Spinal cord (tissue), 10 donors: ENCODE results near the gene USP10. TPM values are rescaled to one million over a fixed set of nuclear protein-coding genes. Genes with fewer than 3 reads are reported as not detected.

Experiments
- DNase-seq, 6 donors: peaks; one replicate each; pipeline versions ENCODE4 v3.0.0 to v3.0.0-alpha.2; 2013 to 2015; ENCODE audit warnings: low spot score in 6 of 6, low read depth in 4 of 6
- H3K27ac ChIP-seq: one replicate; pipeline ENCODE4 v1.5.1; 2013; ENCODE audit warnings: low read depth, low read length, control low read depth
- H3K27me3 ChIP-seq: one replicate; pipeline ENCODE4 v1.6.1; 2013; ENCODE audit warnings: low read length; ENCODE audit not compliant: control insufficient read depth, insufficient read depth
- H3K36me3 ChIP-seq: one replicate; pipeline ENCODE4 v1.6.1; 2013; ENCODE audit warnings: low read length; ENCODE audit not compliant: control insufficient read depth, insufficient read depth
- H3K4me1 ChIP-seq: one replicate; pipeline ENCODE4 v1.6.1; 2013; ENCODE audit warnings: low read length; ENCODE audit not compliant: control insufficient read depth, insufficient read depth
- H3K4me3 ChIP-seq: one replicate; pipeline ENCODE4 v1.5.1; 2013; ENCODE audit warnings: low read depth, low read length, control low read depth
- H3K9me3 ChIP-seq: one replicate; pipeline ENCODE4 v1.6.1; 2013; ENCODE audit warnings: low read length; ENCODE audit not compliant: control insufficient read depth, insufficient read depth
- WGBS: methylation state at CpG from one replicate; pipeline ENCODE4 v1.1.5; 2013; ENCODE audit warnings: missing lambda C conversion rate; ENCODE audit not compliant: insufficient coverage; 5-methylcytosine and 5-hydroxymethylcytosine counted together
- polyA plus RNA-seq, 2 donors: library from polyadenylated mRNA; unstranded; fragments of 120-200 nt; gene quantifications; one replicate each; pipeline ENCODE4 v1.2.1, GENCODE V29; 2013; ENCODE audit not compliant: insufficient read length in 2 of 2
- total RNA-seq, 2 donors: library from RNA; depleted of rRNA in 1 of 2; stranded (reverse); fragments of 120-200 nt in 1 of 2; fragments of >200 nt in 1 of 2; gene quantifications; one replicate each; pipeline versions ENCODE4 v1.2.3 to v1.2.4, GENCODE V29; 2013 to 2014
- donor health status: healthy.

Gene USP10
- total and polyA plus RNA-seq, 4 donors = 41.5 to 108 (median 70.2) TPM

DNA sequence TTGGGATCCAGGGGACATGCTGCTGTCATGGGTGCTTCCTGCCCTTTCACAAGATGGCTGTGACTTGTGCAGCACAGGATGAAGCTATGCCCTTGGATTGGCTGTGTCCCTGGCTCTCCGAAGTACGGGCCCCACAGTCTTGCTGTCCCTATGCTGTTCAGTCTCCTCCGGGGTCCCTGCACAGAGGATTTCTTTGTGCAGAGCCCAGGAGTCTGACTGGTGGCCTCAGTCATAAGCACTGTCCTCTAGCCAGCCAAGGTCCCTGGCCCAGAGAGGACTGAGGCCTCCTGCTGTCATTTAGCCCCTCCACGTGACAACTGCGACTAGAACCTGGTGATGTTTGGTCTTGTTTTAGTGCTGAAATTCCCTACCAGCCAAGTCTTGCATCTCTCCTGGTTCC, 77.6 kb downstream of the USP10 start:
- Histone ChIP-seq H3K4me3 (no peak overlapping the region), H3K4me1 (peaks cover 6% of the 10 kb centered on the region), H3K36me3 (peaks cover 58% of the 10 kb centered on the region), H3K27me3 (no peaks in the 10 kb centered on the region), H3K9me3 (no peaks in the 10 kb centered on the region), H3K27ac (no peak overlapping the region)
- WGBS = 68% methylated on average over 3 of the region's 5 CpGs
- DNase-seq = no peak

- no peak for DNase-seq
- Histone ChIP-seq H3K4me1 (peaks cover 6% of the 10 kb centered on the region), H3K27me3 (no peaks in the 10 kb centered on the region), H3K36me3 (peaks cover 51% of the 10 kb centered on the region), H3K4me3 (no peak overlapping the region), H3K9me3 (no peaks in the 10 kb centered on the region), H3K27ac (no peak overlapping the region)
- WGBS = 98% methylated on average over 14 of the region's 18 CpGs
These were observed 78.9 kb downstream of the USP10 start for GRCh38 chr16:84778720-84779119.

- Histone ChIP-seq H3K9me3 (no peaks in the 10 kb centered on the region), H3K27ac (no peak overlapping the region), H3K4me1 (peaks cover 6% of the 10 kb centered on the region), H3K4me3 (no peak overlapping the region), H3K27me3 (no peaks in the 10 kb centered on the region), H3K36me3 (peaks cover 39% of the 10 kb centered on the region)
- 96% methylated on average over 8 of the region's 11 CpGs for WGBS
- DNase-seq = no peak
These were observed 80.3 kb downstream of the USP10 start for GRCh38 chr16:84780063-84780462.

DNA sequence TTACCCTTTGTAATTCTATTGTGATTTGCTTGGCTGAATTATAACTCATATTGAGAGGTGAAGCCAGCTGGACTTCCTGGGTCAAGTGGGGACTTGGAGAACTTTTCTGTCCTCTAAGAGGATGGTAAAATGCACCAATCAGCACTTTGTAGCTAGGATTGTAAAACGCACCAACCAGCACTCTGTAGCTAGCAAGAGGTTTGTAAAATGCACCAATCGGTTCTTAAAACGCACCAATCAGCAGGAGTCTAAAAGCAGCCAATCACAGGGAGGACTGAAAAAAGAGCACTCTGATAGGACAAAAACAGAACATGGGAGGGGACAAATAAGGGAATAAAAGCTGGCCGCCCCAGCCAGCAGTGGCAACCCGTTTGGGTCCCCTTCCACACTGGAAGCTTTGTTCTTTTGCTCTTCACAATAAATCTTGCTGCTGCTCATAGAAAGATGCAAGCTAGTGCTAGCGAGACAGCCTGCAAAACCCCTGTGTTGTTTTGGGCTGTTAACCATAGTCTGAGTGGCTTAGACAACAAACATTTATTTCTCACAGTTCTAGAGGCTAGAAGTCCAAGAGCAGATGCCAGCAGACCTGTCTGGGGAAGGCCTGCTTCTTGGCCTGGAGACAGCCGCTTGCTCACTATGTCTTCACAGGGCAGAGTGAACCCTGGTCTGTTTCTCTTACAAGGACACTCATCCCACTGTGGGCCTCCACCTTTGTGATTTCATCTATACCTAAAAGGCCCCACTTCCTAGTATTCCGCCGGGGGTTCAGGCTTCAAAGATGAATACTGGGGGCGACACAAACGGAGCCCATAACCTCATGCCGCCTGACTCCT, 81.0 kb downstream of the USP10 start:
- Histone ChIP-seq H3K36me3 (peaks cover 34% of the 10 kb centered on the region), H3K27me3 (no peaks in the 10 kb centered on the region), H3K4me3 (no peak overlapping the region), H3K27ac (no peak overlapping the region), H3K4me1 (peaks cover 11% of the 10 kb centered on the region), H3K9me3 (no peaks in the 10 kb centered on the region)
- peak in 1 of 6 donors; percentile 41 for DNase-seq
- WGBS = 87% methylated on average over 10 of the region's 12 CpGs

GRCh38 chr16:84782846-84783245, 83.0 kb downstream of the USP10 start:
- H3K4me1 ChIP-seq = peaks cover 30% of the 10 kb centered on the region
- no peak overlapping the region for H3K4me3 ChIP-seq
- no peaks in the 10 kb centered on the region for H3K27me3 ChIP-seq
- peaks cover 15% of the 10 kb centered on the region for H3K36me3 ChIP-seq
- peak in 1 of 6 donors; percentile 68 for DNase-seq
- H3K9me3 ChIP-seq = no peaks in the 10 kb centered on the region
- 63% methylated on average over 2 of the region's 2 CpGs for WGBS
- H3K27ac ChIP-seq = no peak overlapping the region

GRCh38 chr16:84785843-84786581, 86.2 kb downstream of the USP10 start:
- Histone ChIP-seq H3K4me1 (peaks cover 34% of the 10 kb centered on the region), H3K4me3 (no peak overlapping the region), H3K9me3 (no peaks in the 10 kb centered on the region), H3K27ac (no peak overlapping the region), H3K36me3 (peaks cover 3% of the 10 kb centered on the region), H3K27me3 (no peaks in the 10 kb centered on the region)
- peak in 5 of 6 donors; percentile 36 to 94 (median 65) for DNase-seq
- 32% methylated on average over 7 of the region's 11 CpGs for WGBS

DNA sequence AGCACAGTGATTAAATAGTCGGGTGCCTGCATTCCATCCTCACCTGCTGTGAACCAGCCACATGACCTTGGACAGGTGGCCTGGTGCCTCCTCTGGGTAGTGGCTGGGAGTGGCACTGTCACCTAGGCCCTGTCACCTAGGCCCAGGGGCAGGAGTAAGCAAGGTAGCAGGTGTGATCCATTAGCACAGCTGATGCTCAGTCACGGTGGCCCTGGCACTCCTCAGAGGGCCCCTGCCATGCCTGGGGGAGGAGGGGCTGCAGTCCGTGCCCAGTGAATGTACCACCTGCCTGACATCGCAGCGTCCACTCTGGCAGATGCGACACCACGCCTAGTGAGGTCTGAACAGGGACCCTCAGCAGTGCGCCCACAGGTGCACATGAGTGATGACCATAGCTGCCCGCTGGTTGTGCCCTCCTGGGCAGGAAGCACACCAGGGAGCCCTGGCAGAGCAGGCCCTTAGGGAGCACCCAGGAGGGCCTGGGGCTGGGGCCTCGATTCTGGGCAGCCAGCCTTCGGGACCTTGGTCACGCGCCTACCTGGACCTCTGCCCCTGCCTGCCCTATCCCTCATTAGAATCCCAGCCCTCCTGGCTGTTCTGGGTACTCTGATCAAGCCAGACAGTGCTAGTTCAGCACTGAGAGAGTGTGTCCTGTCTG, 86.9 kb downstream of the USP10 start:
- peaks cover 31% of the 10 kb centered on the region for H3K4me1 ChIP-seq
- H3K9me3 ChIP-seq = no peaks in the 10 kb centered on the region
- H3K27me3 ChIP-seq = no peaks in the 10 kb centered on the region
- H3K4me3 ChIP-seq = no peak overlapping the region
- WGBS = 63% methylated on average over 13 of the region's 13 CpGs
- H3K27ac ChIP-seq = peak overlapping the region; percentile 7
- peaks cover 3% of the 10 kb centered on the region for H3K36me3 ChIP-seq
- DNase-seq = no peak

GRCh38 chr16:84787263-84787622, 87.4 kb downstream of the USP10 start:
- WGBS = 38% methylated on average over 3 of the region's 5 CpGs
- peaks cover 3% of the 10 kb centered on the region for H3K36me3 ChIP-seq
- no peak overlapping the region for H3K4me3 ChIP-seq
- H3K27ac ChIP-seq = peak overlapping the region; percentile 7
- DNase-seq = peak in 1 of 6 donors; percentile 33
- H3K27me3 ChIP-seq = no peaks in the 10 kb centered on the region
- no peaks in the 10 kb centered on the region for H3K9me3 ChIP-seq
- H3K4me1 ChIP-seq = peaks cover 31% of the 10 kb centered on the region

GRCh38 chr16:84788920-84789391, 89.2 kb downstream of the USP10 start:
- Histone ChIP-seq H3K27ac (no peak overlapping the region), H3K27me3 (no peaks in the 10 kb centered on the region), H3K9me3 (no peaks in the 10 kb centered on the region), H3K4me3 (no peak overlapping the region), H3K4me1 (peaks cover 31% of the 10 kb centered on the region), H3K36me3 (peaks cover 3% of the 10 kb centered on the region)
- 82% methylated on average over 15 of the region's 22 CpGs for WGBS
- peak in 2 of 6 donors; percentile 55 to 67 for DNase-seq
